HG02885 (cell line): ENCODE results near the gene KRTAP5-8.
"Not testable (repeated sequence)": the region's sequence is repeated elsewhere in the genome, so short reads cannot be mapped to it uniquely, and the experiment has no call there.

Experiments
- ATAC-seq: cut with Tn5 transposase; IDR thresholded peaks from one replicate; pipeline ENCODE4 v1.9.1; 2021; ENCODE audit warnings: mild to moderate bottlenecking; ENCODE audit not compliant: unreplicated experiment, poor library complexity

Gene KRTAP5-8

GRCh38 chr11:71568704-71569349 is 31.0 kb downstream of the KRTAP5-8 start:
- ATAC-seq = no peak

DNA sequence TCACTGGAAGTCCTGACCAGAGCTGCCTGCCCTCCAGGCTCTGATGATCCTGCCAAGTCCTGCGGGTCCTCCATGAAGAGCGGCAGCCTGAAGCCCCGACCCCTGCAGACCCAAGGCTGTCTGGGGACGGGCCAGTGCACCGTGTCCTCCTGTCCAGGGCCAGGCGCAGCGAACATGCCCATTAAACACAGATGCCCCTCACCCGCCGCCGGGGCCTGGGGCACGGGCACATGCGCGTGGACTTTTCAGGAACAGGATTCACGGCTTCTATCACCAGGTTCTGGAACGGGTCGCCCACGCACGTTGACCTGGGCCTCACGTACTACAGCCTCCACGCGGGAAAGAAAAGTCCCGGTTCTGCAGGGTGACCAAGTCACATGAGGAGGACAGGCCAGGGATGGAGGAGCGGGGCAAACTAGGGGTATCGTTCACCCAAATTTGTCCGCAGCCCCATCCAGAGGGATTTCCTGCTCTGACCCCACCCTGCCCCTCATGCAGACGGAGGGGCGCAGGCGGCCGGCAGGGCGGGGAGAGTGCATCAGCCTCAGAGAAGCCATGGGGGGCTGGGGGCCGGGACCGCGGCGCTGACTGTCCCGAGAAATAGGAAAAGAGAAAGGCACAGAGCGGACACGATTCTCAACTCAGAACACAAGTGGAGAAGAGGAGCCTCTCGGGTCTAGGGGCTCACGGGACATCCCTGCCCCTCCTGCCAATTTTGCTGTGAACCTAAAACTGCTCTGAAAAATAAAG is 33.5 kb downstream of the KRTAP5-8 start:
- ATAC-seq = not testable (repeated sequence)

DNA sequence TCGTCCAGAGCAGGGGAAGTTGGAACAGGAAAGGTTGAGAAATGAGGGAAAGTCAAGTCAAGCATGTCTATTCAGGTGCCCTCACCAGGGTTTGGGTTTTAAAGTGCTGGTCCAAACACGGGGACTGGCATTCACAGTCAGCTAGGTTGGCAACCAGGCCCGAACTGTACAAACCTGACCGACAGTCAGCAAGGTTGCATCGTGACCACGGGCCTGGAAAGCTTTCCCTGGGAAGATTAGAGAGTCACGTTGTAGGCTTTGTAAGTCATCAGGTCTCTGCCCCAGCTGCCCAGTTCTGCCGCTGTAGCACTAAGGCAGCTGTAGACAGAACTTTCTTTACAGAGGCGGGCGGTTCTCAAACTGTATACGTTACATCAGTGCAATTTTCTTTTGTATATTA is 35.0 kb downstream of the KRTAP5-8 start:
- no peak for ATAC-seq

- no peak for ATAC-seq
These were observed 36.6 kb downstream of the KRTAP5-8 start for GRCh38 chr11:71574418-71574817.

DNA sequence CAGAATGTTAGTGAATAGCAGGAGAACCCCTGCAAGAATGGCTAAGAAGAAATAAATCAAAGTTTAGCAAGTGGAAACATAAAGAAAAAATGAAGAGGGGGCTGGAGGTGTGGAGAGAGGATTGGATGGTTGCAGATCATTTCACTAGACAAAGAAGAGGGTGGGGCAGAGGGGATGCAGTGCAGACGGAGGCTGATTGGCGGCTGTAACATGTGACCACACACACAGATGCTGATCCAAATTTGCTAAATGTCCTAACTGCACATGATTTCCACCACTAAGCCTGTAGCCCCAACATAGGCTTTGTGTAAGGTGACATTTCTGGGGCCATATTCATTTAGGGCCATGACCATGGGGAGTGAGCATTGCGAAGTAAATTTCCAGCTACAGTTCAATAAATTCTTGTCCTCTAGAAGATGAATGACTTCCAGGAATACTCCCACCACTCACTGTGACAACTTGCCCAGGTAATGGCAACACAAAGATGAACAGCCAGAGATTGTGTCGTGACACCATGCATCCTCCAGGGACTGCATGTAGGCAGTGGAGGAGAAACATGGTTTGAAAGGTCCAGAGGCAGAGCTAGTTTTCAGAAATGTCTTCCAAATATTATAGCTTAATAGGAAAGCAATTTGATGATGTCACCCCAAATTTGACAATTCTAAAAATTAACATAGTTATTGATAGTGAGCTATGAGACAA is 38.0 kb downstream of the KRTAP5-8 start:
- ATAC-seq = no peak

GRCh38 chr11:71576688-71577465 is 39.1 kb downstream of the KRTAP5-8 start:
- ATAC-seq = not testable (repeated sequence)

DNA sequence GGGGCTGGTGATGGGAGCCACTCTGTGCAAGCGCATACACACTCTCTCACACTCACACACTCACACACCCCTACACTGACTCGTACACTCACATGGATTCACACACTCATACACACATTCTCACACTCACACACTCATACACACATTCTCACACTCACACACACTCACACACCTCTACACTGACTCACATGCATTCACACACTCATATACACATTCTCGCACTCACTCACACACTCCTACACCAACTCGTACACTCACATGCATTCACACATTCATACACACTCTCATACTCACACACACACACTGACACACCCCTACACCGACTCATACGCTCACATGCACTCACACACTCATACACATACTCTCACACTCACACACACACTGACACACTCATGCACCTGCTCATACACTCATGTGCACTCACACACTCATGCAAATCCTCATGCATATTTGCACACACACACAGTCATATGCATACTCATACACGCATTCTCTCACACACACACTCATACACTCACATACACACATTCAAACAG is 39.7 kb downstream of the KRTAP5-8 start:
- no peak for ATAC-seq

DNA sequence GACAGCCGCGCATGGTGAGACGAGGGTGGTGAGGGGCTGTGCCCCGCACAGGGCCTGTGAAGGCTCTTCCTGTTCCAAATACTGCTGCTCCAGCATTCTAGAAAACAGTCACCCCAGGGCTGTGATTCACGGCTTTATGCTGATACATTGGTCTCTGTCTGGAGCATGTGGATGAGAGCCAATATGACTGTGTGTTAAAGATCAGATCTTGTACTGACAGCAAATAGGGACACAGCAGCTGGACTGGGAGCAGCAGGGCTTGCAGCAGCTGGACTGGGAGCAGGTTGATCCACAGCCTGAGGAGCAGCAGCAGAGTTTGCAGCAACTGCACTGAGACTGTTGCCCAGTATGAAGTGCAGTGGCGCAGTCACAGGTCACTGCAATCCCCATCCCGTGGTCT is 41.7 kb downstream of the KRTAP5-8 start:
- ATAC-seq = not testable (repeated sequence)

- ATAC-seq = no peak
These were observed 42.5 kb downstream of the KRTAP5-8 start for GRCh38 chr11:71580057-71581003.

- no peak for ATAC-seq
These were observed 44.0 kb downstream of the KRTAP5-8 start for GRCh38 chr11:71581826-71582225.

DNA sequence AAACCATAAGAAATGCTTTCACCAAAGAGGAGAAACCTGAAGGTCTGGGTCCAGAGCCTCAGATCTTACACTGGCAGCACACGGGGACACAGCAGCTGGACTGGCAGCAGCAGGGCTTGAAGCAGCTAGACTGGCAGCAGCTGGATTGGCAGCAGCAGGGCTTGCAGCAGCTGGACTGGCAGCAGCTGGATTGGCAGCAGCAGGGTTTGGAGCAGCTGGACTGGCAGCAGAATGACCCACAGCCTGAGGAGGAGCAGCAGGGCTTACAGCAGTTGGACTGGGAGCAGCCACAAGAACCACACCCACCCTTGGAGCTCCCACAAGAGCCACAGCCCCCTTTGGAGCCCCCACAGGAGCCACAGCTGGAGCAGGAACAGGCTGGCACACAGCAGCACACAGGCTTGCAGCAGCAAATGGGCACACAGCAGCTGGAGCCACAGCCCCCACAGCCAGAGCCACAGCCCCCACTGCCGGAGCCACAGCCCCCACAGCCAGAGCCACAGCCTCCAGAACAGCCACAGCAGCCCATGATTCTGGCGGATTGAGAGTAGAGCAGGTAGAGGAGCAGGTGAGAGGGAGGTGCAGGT is 44.6 kb downstream of the KRTAP5-8 start, which contains the start of gene KRTAP5-11:
KRTAP5-11 (minus strand) TSS at position 567 of the 587 bp plus-strand sequence; CDS start at position 529, 38 bp downstream.
- no peak for ATAC-seq

DNA sequence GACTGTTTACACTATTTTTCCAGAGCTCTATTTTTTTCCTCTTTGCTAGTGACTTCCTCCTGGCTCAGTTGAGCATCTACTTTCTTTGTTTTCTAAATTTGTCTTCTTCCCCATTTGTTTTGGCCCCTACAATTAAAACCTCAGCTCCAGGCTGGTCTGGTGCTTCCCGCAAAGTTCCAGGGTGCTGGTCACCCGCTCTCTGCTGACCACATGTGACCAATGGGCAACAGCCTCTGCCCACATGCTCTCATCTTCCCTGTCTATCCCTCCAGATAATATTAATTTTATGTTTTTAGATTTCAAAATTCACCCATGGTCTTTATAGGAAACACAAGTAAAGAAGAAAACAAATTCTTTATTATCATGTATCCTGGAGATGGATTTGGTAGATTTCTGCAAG is 45.1 kb downstream of the KRTAP5-8 start:
- not testable (repeated sequence) for ATAC-seq

DNA sequence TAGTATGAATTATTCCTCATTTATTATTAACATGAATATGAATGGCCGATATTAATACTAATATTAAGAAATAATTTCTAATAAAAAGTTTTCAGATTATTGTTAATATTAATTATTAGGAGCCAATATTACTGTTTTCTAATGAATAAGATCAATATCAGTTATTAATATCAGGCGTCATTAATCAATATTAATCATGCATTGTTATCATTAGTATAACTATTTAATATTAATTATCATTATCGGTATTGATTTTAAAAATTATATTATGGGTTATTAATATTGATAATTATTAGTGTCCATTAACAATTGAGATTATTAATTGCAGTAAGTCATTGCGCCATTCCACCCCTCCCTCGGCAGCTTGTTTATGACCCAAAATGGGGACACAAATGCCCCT is 47.8 kb downstream of the KRTAP5-8 start:
- not testable (repeated sequence) for ATAC-seq

DNA sequence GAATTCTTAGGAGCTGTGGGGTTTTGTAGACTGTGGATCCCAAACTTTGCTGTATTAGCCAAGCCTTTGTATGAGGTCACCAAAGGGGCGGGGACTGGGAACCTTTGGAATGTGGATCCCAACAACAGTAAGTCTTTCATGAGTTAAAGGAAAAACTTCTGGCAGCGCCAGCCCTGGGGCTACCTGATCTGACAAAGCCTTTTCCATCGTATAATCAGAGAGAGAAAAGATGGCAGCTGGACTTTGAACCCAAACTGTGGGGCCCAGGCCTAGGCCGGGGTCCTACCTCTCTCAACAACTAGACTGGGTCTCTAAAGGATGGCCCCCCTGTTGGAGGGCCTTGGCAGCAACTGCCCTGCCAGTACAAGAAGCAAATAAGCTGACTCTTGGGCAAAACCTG is 50.5 kb downstream of the KRTAP5-8 start:
- not testable (repeated sequence) for ATAC-seq
